ENCODE data around the gene NID1.

Gene NID1

DNA sequence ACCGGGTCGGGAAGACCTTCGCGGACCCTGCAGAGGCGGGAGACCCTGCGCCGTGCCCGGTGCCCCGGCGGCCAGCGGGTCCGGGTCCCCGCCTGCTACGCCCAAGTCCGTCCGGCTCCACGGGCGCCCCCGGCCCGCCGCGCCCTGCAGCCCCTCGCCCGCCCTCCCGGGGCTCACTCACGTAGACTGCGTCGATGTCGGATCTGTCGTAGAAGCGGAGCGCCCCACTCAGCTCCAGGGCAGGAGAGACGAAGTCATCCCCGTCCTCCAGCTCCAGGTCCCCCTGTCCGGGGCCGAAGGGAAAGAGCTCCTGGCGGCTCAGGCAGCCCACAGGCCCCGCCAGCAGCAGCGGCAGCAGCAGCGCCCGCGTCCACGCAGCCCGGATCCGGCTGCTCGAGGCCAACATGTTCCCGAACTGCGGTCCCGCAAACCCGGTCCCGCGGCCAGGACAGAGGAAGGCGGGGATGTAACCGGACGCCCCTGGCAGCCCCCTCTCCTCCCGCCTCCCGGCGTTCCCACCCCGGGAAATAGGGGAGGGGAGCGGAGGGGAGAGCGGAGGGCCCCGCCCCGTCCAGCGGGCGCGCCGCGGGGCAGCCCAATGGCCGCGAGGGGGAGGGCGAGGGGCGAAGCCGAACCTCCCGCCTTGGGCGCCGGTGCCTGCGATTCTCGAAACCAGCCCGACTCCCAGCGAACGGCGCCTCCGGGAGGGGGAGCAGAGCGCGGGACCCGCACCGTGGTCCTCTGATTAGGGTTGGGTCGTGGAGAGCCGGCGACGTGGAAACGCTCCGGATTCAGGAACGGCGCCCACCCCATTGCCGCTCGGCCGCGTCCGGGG lies at the start of gene NID1:
TSS of gene NID1 (minus strand) at position 417 of the 835 bp plus-strand sequence. CDS start at position 406, 11 bp downstream.
- DNase-seq = peak; percentile 26

DNA sequence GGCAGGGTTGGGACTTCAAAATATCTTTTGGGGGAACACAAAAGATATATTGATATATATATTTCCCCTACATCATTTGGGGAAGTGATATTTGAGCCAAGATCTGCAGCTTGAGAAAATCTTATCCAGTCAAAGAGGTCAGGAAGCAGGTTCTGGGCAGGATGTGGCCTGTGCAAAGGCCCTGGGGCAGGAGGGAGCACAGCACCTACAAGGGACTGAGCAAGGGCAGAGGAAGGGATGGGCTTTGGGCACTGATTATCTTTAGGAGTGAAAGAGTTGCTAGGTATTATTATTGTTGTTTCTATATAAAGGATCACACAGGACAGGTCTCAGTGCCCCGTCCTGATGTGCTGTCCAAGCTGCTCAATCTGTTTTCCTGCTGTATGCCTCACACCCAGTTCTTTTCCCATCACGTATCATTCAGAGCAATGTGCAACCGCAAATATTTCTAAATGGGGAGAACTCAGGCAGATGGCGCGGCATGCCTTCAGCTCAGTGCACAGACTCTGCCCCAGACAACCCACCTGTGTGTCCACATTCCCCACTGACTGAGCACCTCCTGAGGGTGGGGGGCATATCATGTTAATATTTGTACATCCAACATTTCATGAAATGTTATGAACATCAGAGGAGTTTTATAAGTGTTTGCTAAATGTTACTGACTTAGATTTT lies 49.3 kb upstream of the NID1 start:
- no peak for DNase-seq

GRCh38 chr1:236113324-236114032 lies 48.6 kb upstream of the NID1 start:
- no peak for DNase-seq

DNA sequence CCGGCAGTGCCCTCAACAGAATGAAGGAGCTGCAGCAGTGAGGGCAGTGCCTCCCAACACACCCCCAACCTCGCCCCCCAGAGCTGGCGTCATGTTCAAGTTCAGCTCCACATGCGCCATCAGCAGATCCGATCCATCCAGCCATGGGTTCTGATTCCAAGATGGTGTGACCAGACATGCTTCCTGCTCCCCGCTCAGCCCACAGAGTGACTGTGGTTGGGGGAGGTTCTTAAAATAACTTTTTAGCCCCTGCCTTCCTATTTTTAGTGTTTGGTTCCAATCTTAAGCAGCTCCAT lies 47.4 kb upstream of the NID1 start:
- no peak for DNase-seq

DNA sequence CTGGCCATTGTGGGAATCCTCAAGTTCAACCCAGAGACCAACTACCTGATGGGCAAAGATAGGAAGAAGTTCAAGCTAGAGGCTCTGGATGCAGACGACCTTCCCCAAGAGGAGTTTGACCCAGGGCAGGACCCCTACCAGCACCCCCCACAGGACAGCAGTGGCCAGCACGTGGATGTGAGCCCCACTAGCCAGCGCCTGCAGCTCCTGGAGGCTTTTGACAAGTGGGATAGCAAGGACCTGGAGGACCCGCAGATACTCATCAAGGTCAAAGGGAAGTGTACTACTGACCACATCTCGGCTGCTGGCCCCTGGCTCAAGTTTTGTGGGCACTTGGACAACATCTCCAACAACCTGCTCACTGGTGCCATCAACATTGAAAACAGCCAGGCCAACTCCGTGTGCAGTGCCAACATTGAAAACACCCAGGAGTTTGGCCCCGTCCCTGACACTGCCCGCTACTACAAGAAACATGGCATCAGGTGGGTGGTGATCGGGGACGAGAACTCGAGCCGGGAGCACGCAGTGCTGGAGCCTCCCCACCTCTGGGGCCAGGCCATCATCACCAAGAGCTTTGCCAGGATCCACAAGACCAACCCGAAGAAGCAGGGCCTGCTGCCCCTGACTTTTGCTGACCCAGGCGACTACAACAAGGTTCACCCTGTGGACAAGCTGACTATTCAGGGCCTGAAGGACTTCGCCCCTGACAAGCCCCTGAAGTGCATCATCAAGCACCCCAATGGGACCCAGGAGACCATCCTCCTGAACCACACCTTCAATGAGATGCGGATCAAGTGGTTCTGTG lies 46.8 kb upstream of the NID1 start:
- DNase-seq = no peak

GRCh38 chr1:236110137-236110536 lies 45.2 kb upstream of the NID1 start:
- no peak for DNase-seq

DNA sequence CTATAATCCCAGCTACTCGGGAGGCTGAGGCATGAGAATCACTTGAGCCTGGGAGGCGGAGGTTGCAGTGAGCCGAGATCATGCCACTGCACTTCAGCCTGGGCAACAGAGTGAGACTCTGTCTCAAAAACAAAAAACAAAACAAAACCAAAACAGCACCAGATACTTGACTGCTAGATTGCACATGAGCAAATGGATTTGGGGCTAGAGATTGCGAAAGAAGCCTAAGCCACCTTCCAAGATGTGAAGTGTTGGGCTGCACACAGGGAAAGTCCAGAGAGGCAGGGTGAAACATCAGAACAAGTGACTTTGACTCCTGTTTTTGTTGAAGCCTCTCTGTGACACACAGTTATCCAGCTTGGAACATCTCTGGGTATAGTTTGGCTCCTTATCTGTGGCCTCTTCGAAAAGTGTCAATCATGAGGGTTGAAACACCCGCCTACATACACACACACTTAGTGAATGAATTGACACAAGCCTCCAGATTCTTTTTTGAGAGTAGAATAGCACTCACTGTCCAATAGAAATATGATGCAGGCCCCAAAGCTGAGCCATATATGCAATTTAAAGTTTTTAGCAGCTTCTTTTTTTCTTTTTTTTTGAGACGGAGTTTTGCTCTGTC lies 43.2 kb upstream of the NID1 start:
- no peak for DNase-seq

DNA sequence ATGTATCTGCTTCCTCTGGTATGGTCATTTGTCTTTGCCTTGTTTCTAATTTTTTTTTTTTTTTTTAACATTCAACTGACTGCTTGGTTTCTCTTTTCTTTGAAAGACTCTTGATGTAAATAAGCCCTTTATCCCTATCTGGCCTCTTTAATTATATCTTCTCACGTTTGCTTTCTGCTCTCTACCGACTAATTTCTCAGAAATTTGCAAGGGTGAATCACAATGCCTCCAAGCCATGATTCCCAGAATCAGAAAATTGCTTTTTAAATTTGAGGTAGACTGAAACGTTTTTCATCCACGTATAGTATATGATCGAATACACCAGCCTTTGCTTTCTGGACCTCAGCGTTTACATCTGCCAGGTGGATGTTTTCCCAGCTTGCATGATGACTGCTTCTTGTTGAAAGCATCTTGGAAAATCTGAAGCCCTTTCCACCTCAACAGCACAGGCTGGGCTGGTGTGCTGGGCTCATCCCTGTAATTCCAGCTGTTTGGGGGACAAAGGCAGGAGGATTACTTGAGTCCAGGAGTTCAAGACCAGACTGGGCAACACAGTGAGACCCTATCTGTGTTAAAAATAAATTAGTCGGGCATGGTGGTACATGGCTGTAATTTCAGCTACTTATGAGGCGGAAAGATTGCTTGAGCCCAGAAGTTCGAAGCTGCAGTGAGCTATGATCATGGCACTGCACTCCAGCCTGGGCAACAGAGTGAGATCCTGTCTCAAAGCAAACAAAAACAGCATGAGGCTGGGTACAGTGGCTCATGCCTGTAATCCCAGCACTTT lies 42.4 kb upstream of the NID1 start:
- no peak for DNase-seq

DNA sequence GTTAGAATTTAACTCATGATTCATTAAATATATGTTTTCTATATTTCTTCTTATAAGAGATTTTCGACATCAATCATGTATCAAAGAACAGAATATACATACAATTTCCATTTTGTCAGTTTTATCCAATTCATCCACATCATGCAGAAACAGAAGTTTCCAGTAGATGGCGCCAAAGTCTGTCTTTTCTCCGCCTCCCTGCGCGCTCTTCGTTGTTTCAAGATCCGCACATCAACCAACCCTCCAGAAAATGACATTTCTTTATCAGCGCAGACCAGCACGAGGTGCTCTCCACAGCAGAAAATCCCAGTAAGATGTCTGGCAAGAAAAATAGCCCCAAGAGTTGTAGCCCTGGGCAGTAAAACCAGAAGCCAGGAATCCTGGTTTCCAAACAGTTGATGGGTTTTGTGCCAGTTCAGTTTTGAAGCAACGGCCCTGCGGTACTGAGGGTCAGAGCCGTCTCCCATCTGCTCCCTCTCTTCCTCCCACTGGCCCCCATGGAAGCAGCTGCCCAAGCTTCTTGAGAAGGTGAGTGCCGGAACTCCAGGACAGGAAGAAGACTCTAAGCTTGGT lies 38.8 kb upstream of the NID1 start:
- DNase-seq = peak; percentile 73

GRCh38 chr1:236103059-236103458 lies 38.2 kb upstream of the NID1 start:
- DNase-seq = no peak

DNA sequence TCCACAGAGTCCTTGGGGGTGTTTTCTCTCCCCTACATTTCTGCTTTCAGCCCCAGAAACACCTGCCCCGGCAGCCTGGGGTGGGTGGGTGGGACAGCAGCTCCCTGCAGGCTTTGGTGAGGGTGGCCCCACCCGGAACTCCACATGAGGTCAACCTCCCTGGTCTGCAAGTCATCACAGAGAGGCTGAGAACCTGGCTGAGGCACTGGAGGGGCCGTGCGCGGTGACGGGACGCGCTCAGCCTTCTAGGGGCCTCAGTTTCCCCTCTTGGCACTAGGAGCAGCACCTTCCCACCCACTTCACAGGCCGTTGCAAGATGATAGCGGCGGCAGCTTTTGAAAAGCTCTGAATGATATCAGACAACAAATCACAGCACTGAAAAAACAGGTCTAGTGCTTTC lies 37.7 kb upstream of the NID1 start:
- DNase-seq = no peak

GRCh38 chr1:236101233-236102200 lies 36.6 kb upstream of the NID1 start:
- no peak for DNase-seq

GRCh38 chr1:236100799-236101198 lies 35.9 kb upstream of the NID1 start:
- no peak for DNase-seq

GRCh38 chr1:236099355-236099974 lies 34.6 kb upstream of the NID1 start:
- no peak for DNase-seq

- no peak for DNase-seq
Measured at GRCh38 chr1:236098267-236098666, 33.4 kb upstream of the NID1 start.

DNA sequence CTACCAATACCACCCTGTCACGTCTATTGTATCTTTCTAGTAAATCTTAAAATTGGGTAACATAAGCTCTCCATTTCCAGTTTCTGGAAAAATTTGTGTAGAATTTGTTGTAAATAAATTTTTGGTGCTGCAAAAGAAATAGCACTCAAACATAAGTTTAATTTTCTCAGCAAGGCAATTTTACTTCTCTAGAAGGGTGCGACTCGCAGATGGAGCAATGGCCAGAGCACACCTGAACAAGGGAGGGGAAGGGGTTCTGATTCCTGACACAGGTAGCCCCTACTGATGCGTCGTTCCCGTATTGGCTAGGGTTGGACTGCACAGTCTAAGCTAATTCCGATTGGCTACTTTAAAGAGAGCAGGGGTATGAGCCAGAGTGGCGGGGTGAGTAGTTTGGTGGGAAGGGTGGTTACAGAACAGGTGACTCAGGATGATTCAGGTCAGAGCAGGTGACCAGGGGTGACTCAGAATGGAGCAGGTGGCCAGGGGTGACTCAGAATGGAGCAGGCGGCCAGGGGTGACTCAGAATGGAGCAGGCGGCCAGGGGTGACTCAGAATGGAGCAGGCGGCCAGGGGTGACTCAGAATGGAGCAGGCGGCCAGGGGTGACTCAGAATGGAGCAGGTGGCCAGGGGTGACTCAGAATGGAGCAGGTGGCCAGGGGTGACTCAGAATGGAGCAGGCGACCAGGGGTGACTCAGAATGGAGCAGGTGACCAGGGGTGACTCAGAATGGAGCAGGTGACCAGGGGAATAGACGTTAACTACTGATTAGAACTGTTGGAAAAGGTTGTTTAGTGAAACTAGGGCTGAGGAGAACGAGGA lies 32.0 kb upstream of the NID1 start:
- DNase-seq = peak; percentile 87

- DNase-seq = no peak
Measured at GRCh38 chr1:236095705-236096520, 31.0 kb upstream of the NID1 start.

GRCh38 chr1:236092899-236093298 lies 28.0 kb upstream of the NID1 start:
- no peak for DNase-seq

Data from CD4-positive, alpha-beta T cell treated with Interleukin-10 for 1 hour (primary cell).